Cardiac fibroblast (primary cell): ENCODE measurements around the gene ARHGAP23.
A peak's percentile ranks its signal among the peaks of the same experiment; 100 is the strongest.

Experiments
- DNase-seq, 2 donors: peaks; one replicate each; pipeline versions ENCODE4 v3.0.0 to v3.0.0-alpha.2; 2010; ENCODE audit warnings: low read depth in 2 of 2
- H3K4me3 ChIP-seq, 2 donors: replicated peaks in 1 of 2; 1 replicate in 1 of 2; 2 replicates in 1 of 2; pipeline ENCODE4 v1.5.1; 2011; ENCODE audit warnings: low read depth in 2 of 2, low read length in 2 of 2, mild to moderate bottlenecking in 2 of 2, moderate library complexity in 1 of 2
- CTCF ChIP-seq: IDR thresholded peaks from one replicate; pipeline ENCODE4 v1.5.1; 2011; ENCODE audit warnings: low read depth, mild to moderate bottlenecking, low read length, inconsistent platforms

The ARHGAP23 gene

GRCh38 chr17:38456031-38456815, 28.0 kb downstream of the ARHGAP23 start:
- no peak overlapping the region for H3K4me3 ChIP-seq
- peak; percentile 26 for TF ChIP-seq CTCF
- DNase-seq: no peak

- H3K4me3 ChIP-seq: no peak overlapping the region
- no peak for TF ChIP-seq CTCF
- no peak for DNase-seq
Measured at GRCh38 chr17:38457577-38458371, 29.5 kb downstream of the ARHGAP23 start.

- DNase-seq: no peak
- no peak for TF ChIP-seq CTCF
- H3K4me3 ChIP-seq: no peak overlapping the region
Measured at GRCh38 chr17:38458521-38458920, 30.3 kb downstream of the ARHGAP23 start.

- no peak for DNase-seq
- no peak overlapping the region for H3K4me3 ChIP-seq
- no peak for TF ChIP-seq CTCF
Measured at GRCh38 chr17:38459567-38459966, 31.3 kb downstream of the ARHGAP23 start.

- DNase-seq: no peak
- no peak for TF ChIP-seq CTCF
- H3K4me3 ChIP-seq: no peak overlapping the region
Measured at GRCh38 chr17:38460082-38460715, 31.9 kb downstream of the ARHGAP23 start.

GRCh38 chr17:38460716-38461630, 32.7 kb downstream of the ARHGAP23 start:
- TF ChIP-seq CTCF: no peak
- H3K4me3 ChIP-seq: no peak overlapping the region
- DNase-seq: no peak
